Heart left ventricle (tissue), 13 donors: ENCODE results near the gene CETP.
"Not testable (repeated sequence)": the region's sequence is repeated elsewhere in the genome, so short reads cannot be mapped to it uniquely, and the experiment has no call there.

Experiments used
- CTCF ChIP-seq, 12 donors: fragments of 200-600 bp; sonication (generic) in 4 of 12; IDR thresholded peaks; one replicate each; pipeline versions ENCODE4 v1.5.0 to v1.8.0; 2018 to 2022; ENCODE audit warnings: antibody characterized with exemption in 12 of 12, mild to moderate bottlenecking in 5 of 12
- POLR2A ChIP-seq, 2 donors: fragments of 450-650 bp; IDR thresholded peaks; one replicate each; pipeline ENCODE4 v1.6.1; 2017; ENCODE audit warnings: antibody characterized with exemption in 2 of 2, mild to moderate bottlenecking in 2 of 2, moderate library complexity in 2 of 2
- donor health status: ischemic (EF 13 %, LVEDD 7.1; RV severe dilation, severe dysfunction).
- donor health status: DM: no; HTN: yes; CAD: no.
- donor health status: DM: no; HTN: no; CAD: no.
- donor health status: ischemic (EF 25% LVEDD 6.9; RV normal size, moderate dysfunction).
- donor health status: ischemic (EF 25% LVEDD 5.7; RV mildly dilated, moderate dysfunction).
- donor health status: ischemic (EF 35%, LVEDD 5.7; RV mildly dilated, moderate dysfunction).
- donor health status: nonischemic (EF 11% LVEDD 7.7; RV severe dilation, severe dysfunction).
- donor health status: DM: yes; HTN: yes; CAD: no.
- donor health status: PGD.
- donor health status: ischemic (EF 29% LVEDD 5.4; RV normal size, mild dysfunction).
- donor health status: nonischemic (EF 23%, LVEDD 6.1; RV moderate dilation, normal function).

GRCh38 chr16:56992431-56992830 lies 30.7 kb downstream of the CETP start:
- TF ChIP-seq CTCF, POLR2A (IDR thresholded peaks at IDR 0.05): not testable (repeated sequence)
